H1 (cell line): ENCODE data around the gene MPPED1.

ENCODE experiments used
- EZH2 ChIP-seq: fragments of 200-600 bp; sonication (generic); IDR thresholded peaks from 2 replicates; pipeline ENCODE4 v1.7.1; 2012; ENCODE audit warnings: low read depth, mild to moderate bottlenecking, moderate library complexity, low read length, inconsistent platforms; ENCODE audit not compliant: severe bottlenecking
- FOSL1 ChIP-seq: IDR thresholded peaks from 2 replicates; pipeline ENCODE4 v1.6.1; 2011; ENCODE audit warnings: mild to moderate bottlenecking, low read depth, low read length, moderate library complexity; ENCODE audit not compliant: insufficient read depth
- NRF1 ChIP-seq: IDR thresholded peaks from 2 replicates; pipeline ENCODE4 v1.6.1; 2011; ENCODE audit warnings: mild to moderate bottlenecking, low read depth, low read length, improper control_type of control experiment
- RAD21 ChIP-seq, 2 experiments: IDR thresholded peaks in 1 of 2; conservative IDR thresholded peaks in 1 of 2; 2 replicates each; pipeline ENCODE4 v1.6.1; 2011; ENCODE audit warnings: low read depth in 2 of 2, low read length in 2 of 2, improper control_type of control experiment in 1 of 2, inconsistent platforms in 1 of 2, mild to moderate bottlenecking in 1 of 2, moderate library complexity in 1 of 2
- TAF1 ChIP-seq: IDR thresholded peaks from 2 replicates; pipeline ENCODE4 v1.6.1; 2011; ENCODE audit warnings: mild to moderate bottlenecking, low read depth, low read length
- USF2 ChIP-seq: IDR thresholded peaks from 2 replicates; pipeline ENCODE4 v1.6.1; 2011; ENCODE audit warnings: low read length, improper control_type of control experiment
- TF ChIP-seq, protein P1 (sequence below), 3 experiments: IDR thresholded peaks; 1 replicate in 2 of 3; 2 replicates in 1 of 3; pipeline versions ENCODE4 v1.5.1 to v1.6.1; 2011; ENCODE audit warnings: low read length in 3 of 3, mild to moderate bottlenecking in 3 of 3, inconsistent platforms in 2 of 3, low read depth in 1 of 3, moderate library complexity in 1 of 3; ENCODE audit not compliant: insufficient read depth in 1 of 3; ENCODE audit errors: control extremely low read depth in 1 of 3

DNA sequence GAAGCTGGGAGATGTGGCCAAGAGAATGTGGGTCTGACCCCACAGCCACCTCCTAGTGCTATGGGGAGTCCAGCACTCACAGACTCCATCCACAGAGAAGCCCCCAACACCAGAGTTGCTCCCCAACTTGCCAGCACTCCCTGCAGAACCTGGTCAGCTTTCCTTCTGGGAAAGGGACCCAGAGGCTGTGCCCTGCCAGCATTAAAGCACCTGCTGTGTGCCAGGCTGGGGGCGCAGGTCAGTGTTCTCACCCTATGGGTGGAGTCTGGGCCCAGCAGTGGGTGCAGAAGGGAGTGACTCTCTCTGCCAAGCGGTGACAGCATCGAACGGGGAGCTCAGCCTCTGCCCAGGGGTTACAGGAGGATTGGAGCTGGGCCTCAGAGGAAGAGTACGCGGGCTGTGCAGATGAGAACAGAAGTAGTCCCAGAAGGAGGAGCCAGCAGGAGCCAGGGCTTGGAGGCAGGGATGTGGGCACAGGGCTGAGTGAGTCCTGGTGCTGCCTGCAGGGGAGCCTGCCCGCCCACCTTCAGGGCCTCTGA, 114.4 kb downstream of the MPPED1 start:
- TF ChIP-seq, protein P1, sequence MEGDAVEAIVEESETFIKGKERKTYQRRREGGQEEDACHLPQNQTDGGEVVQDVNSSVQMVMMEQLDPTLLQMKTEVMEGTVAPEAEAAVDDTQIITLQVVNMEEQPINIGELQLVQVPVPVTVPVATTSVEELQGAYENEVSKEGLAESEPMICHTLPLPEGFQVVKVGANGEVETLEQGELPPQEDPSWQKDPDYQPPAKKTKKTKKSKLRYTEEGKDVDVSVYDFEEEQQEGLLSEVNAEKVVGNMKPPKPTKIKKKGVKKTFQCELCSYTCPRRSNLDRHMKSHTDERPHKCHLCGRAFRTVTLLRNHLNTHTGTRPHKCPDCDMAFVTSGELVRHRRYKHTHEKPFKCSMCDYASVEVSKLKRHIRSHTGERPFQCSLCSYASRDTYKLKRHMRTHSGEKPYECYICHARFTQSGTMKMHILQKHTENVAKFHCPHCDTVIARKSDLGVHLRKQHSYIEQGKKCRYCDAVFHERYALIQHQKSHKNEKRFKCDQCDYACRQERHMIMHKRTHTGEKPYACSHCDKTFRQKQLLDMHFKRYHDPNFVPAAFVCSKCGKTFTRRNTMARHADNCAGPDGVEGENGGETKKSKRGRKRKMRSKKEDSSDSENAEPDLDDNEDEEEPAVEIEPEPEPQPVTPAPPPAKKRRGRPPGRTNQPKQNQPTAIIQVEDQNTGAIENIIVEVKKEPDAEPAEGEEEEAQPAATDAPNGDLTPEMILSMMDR (IDR thresholded peaks at IDR 0.05; ENCODE audit: control extremely low read depth in 1 of 3, insufficient read depth in 1 of 3, low read depth in 1 of 3, low read length in 3 of 3): no peak
- TF ChIP-seq RAD21 (IDR thresholded peaks at IDR 0.05 in 1 of 2, conservative IDR thresholded peaks at IDR 0.05 in 1 of 2; ENCODE audit: low read depth in 2 of 2, low read length in 2 of 2) (no peak), USF2 (no peak), NRF1 (no peak), TAF1 (no peak), EZH2 (no peak), FOSL1 (no peak)
